ENCODE measurements around the gene KCNMB1. TPM values are rescaled to one million over a fixed set of nuclear protein-coding genes. Genes with fewer than 3 reads are reported as not detected.
"Not testable (repeated sequence)": the region's sequence is repeated elsewhere in the genome, so short reads cannot be mapped to it uniquely, and the experiment has no call there.

The KCNMB1 gene
- total and polyA plus RNA-seq, 2 donors (not counting 1 experiment from before 2014, with no cell fraction given) = 0.06 TPM; not detected in 1

- Histone ChIP-seq H3K27ac (ENCODE audit: low read length in 2 of 2) (no peak overlapping the region), H2AFZ (ENCODE audit: insufficient read depth, low read depth, low read length, poor library complexity, severe bottlenecking) (no peak overlapping the region), H3K36me3 (replicated peaks in 1 of 2; ENCODE audit: control extremely low read depth in 1 of 2, control insufficient read depth in 1 of 2, extremely low read depth in 1 of 2, insufficient read depth in 2 of 2, low read length in 1 of 2) (no peaks in the 10 kb centered on the region), H3K4me1 (ENCODE audit: control insufficient read depth in 2 of 2, insufficient read depth in 2 of 2, low read length in 2 of 2) (no peaks in the 10 kb centered on the region), H3K4me3 (ENCODE audit: control extremely low read depth in 1 of 5, extremely low read depth in 1 of 5, insufficient read depth in 1 of 5, low read depth in 2 of 5, low read length in 4 of 5) (no peak overlapping the region), H3K79me2 (ENCODE audit: control insufficient read depth, insufficient read depth, low read length) (no peaks in the 10 kb centered on the region), H4K20me1 (ENCODE audit: control insufficient read depth, insufficient read depth, low read length, poor library complexity, severe bottlenecking) (no peaks in the 10 kb centered on the region), H3K4me2 (replicated peaks; ENCODE audit: low read depth, low read length, poor library complexity, severe bottlenecking) (no peak overlapping the region), H3K9ac (ENCODE audit: low read length) (no peak overlapping the region), H3K9me3 (ENCODE audit: control extremely low read depth in 1 of 3, control insufficient read depth in 2 of 3, insufficient read depth in 1 of 3, low read length in 2 of 3) (peaks cover 0 to 3% (median 0%) of the 10 kb centered on the region in 3 donors), H3K27me3 (replicated peaks in 1 of 4; ENCODE audit: control extremely low read depth in 1 of 4, control insufficient read depth in 3 of 4, insufficient read depth in 4 of 4, low read length in 3 of 4) (no peaks in the 10 kb centered on the region)
- H3K4me3 Mint-ChIP-seq = no peak overlapping the region
- ATAC-seq (ENCODE audit: low read depth) = no peak
- no peak for DNase-seq
- TF ChIP-seq CTCF (IDR thresholded peaks at IDR 0.05) (no peak), EZH2 (IDR thresholded peaks at IDR 0.05; ENCODE audit: borderline replicate concordance, insufficient read depth, low read depth, low read length, poor library complexity, severe bottlenecking) (no peak)
- ChIA-PET CTCF (no interaction called here), POLR2A (no interaction called here)
- H3K9me3 Mint-ChIP-seq (ENCODE audit: insufficient read depth) = no peaks in the 10 kb centered on the region
- H3K4me1 Mint-ChIP-seq = no peaks in the 10 kb centered on the region
- H3K27me3 Mint-ChIP-seq = peaks cover 13% of the 10 kb centered on the region
- WGBS (ENCODE audit: insufficient coverage) = 97% methylated on average over 16 of the region's 16 CpGs
- intact Hi-C loops (cut with micrococcal nuclease) = no loop called here
- H3K27ac Mint-ChIP-seq = no peak overlapping the region
Observed at GRCh38 chr5:170378740-170379139, 10.4 kb downstream of the KCNMB1 start.

- Histone ChIP-seq H3K27me3 (replicated peaks in 1 of 4; ENCODE audit: control extremely low read depth in 1 of 4, control insufficient read depth in 3 of 4, insufficient read depth in 4 of 4, low read length in 3 of 4) (no peaks in the 10 kb centered on the region), H3K4me1 (ENCODE audit: control insufficient read depth in 2 of 2, insufficient read depth in 2 of 2, low read length in 2 of 2) (no peaks in the 10 kb centered on the region), H3K4me2 (replicated peaks; ENCODE audit: low read depth, low read length, poor library complexity, severe bottlenecking) (no peak overlapping the region), H2AFZ (ENCODE audit: insufficient read depth, low read depth, low read length, poor library complexity, severe bottlenecking) (no peak overlapping the region), H3K9ac (ENCODE audit: low read length) (no peak overlapping the region), H3K27ac (ENCODE audit: low read length in 2 of 2) (no peak overlapping the region), H3K79me2 (ENCODE audit: control insufficient read depth, insufficient read depth, low read length) (no peaks in the 10 kb centered on the region), H3K36me3 (replicated peaks in 1 of 2; ENCODE audit: control extremely low read depth in 1 of 2, control insufficient read depth in 1 of 2, extremely low read depth in 1 of 2, insufficient read depth in 2 of 2, low read length in 1 of 2) (no peaks in the 10 kb centered on the region), H4K20me1 (ENCODE audit: control insufficient read depth, insufficient read depth, low read length, poor library complexity, severe bottlenecking) (no peaks in the 10 kb centered on the region), H3K4me3 (ENCODE audit: control extremely low read depth in 1 of 5, extremely low read depth in 1 of 5, insufficient read depth in 1 of 5, low read depth in 2 of 5, low read length in 4 of 5) (no peak overlapping the region), H3K9me3 (ENCODE audit: control extremely low read depth in 1 of 3, control insufficient read depth in 2 of 3, insufficient read depth in 1 of 3, low read length in 2 of 3) (peaks cover 0 to 3% (median 0%) of the 10 kb centered on the region in 3 donors)
- intact Hi-C loops (cut with micrococcal nuclease) = no loop called here
- Mint-ChIP-seq H3K9me3 (ENCODE audit: insufficient read depth) (no peaks in the 10 kb centered on the region), H3K27me3 (peaks cover 23% of the 10 kb centered on the region), H3K27ac (no peak overlapping the region), H3K4me3 (no peak overlapping the region), H3K4me1 (no peaks in the 10 kb centered on the region)
- DNase-seq (no peak), ATAC-seq (ENCODE audit: low read depth) (no peak)
- WGBS (ENCODE audit: insufficient coverage) = 98% methylated on average over 11 of the region's 11 CpGs
- TF ChIP-seq EZH2 (IDR thresholded peaks at IDR 0.05; ENCODE audit: borderline replicate concordance, insufficient read depth, low read depth, low read length, poor library complexity, severe bottlenecking) (no peak), CTCF (IDR thresholded peaks at IDR 0.05) (no peak)
- ChIA-PET POLR2A (no interaction called here), CTCF (no interaction called here)
Observed at GRCh38 chr5:170377027-170377426, 12.1 kb downstream of the KCNMB1 start.

- POLR2A ChIA-PET; ATAC-seq (ENCODE audit: low read depth); H3K4me3 ChIP-seq (ENCODE audit: control extremely low read depth in 1 of 5, extremely low read depth in 1 of 5, insufficient read depth in 1 of 5, low read depth in 2 of 5, low read length in 4 of 5); H3K4me1 Mint-ChIP-seq; H3K27ac ChIP-seq (ENCODE audit: low read length in 2 of 2); H3K79me2 ChIP-seq (ENCODE audit: control insufficient read depth, insufficient read depth, low read length); H2AFZ ChIP-seq (ENCODE audit: insufficient read depth, low read depth, low read length, poor library complexity, severe bottlenecking); H3K4me1 ChIP-seq (ENCODE audit: control insufficient read depth in 2 of 2, insufficient read depth in 2 of 2, low read length in 2 of 2); CTCF ChIA-PET; H3K36me3 ChIP-seq (replicated peaks in 1 of 2; ENCODE audit: control extremely low read depth in 1 of 2, control insufficient read depth in 1 of 2, extremely low read depth in 1 of 2, insufficient read depth in 2 of 2, low read length in 1 of 2); H3K4me2 ChIP-seq (replicated peaks; ENCODE audit: low read depth, low read length, poor library complexity, severe bottlenecking); intact Hi-C loops (cut with micrococcal nuclease); DNase-seq; H3K9me3 Mint-ChIP-seq (ENCODE audit: insufficient read depth); H3K27ac Mint-ChIP-seq; H4K20me1 ChIP-seq (ENCODE audit: control insufficient read depth, insufficient read depth, low read length, poor library complexity, severe bottlenecking); H3K9ac ChIP-seq (ENCODE audit: low read length); H3K9me3 ChIP-seq (ENCODE audit: control extremely low read depth in 1 of 3, control insufficient read depth in 2 of 3, insufficient read depth in 1 of 3, low read length in 2 of 3); H3K4me3 Mint-ChIP-seq; H3K27me3 ChIP-seq (replicated peaks in 1 of 4; ENCODE audit: control extremely low read depth in 1 of 4, control insufficient read depth in 3 of 4, insufficient read depth in 4 of 4, low read length in 3 of 4): not testable (repeated sequence)
- H3K27me3 Mint-ChIP-seq = peaks cover 26% of the 10 kb centered on the region
- WGBS (ENCODE audit: insufficient coverage) = 80% methylated on average over 1 of the region's 3 CpGs
Observed at GRCh38 chr5:170376526-170376925, 12.6 kb downstream of the KCNMB1 start.

Data from B cell (primary cell).